ENCODE results near the gene PLD2.
"Not testable (repeated sequence)": the region's sequence is repeated elsewhere in the genome, so short reads cannot be mapped to it uniquely, and the experiment has no call there.

Gene PLD2

GRCh38 chr17:4837471-4838308 is 30.7 kb downstream of the PLD2 start:
- no peak for DNase-seq

GRCh38 chr17:4838309-4838785 is 31.4 kb downstream of the PLD2 start:
- no peak for DNase-seq

- no peak for DNase-seq
These were observed 32.3 kb downstream of the PLD2 start for GRCh38 chr17:4839221-4839620.

- no peak for DNase-seq
These were observed 33.3 kb downstream of the PLD2 start for GRCh38 chr17:4839965-4840892.

GRCh38 chr17:4840893-4841242 is 33.9 kb downstream of the PLD2 start:
- no peak for DNase-seq

GRCh38 chr17:4842376-4842775 is 35.4 kb downstream of the PLD2 start:
- no peak for DNase-seq

GRCh38 chr17:4843321-4844000 is 36.5 kb downstream of the PLD2 start:
- no peak for DNase-seq

GRCh38 chr17:4845118-4845517 is 38.2 kb downstream of the PLD2 start:
- DNase-seq: no peak

GRCh38 chr17:4846635-4847390 is 39.9 kb downstream of the PLD2 start:
- no peak for DNase-seq

GRCh38 chr17:4849011-4849536 is 42.1 kb downstream of the PLD2 start:
- no peak for DNase-seq

GRCh38 chr17:4850246-4850645 is 43.3 kb downstream of the PLD2 start:
- no peak for DNase-seq

- no peak for DNase-seq
These were observed 44.1 kb downstream of the PLD2 start for GRCh38 chr17:4851084-4851483.

GRCh38 chr17:4852567-4853207 is 45.7 kb downstream of the PLD2 start:
- no peak for DNase-seq

GRCh38 chr17:4853208-4853671 is 46.3 kb downstream of the PLD2 start:
- DNase-seq: no peak

- DNase-seq: no peak
These were observed 47.2 kb downstream of the PLD2 start for GRCh38 chr17:4854111-4854681.

- DNase-seq: no peak
These were observed 49.5 kb downstream of the PLD2 start for GRCh38 chr17:4856271-4856936.

GRCh38 chr17:4856937-4857314 is 50.0 kb downstream of the PLD2 start:
- DNase-seq: no peak

GRCh38 chr17:4857347-4857746 is 50.4 kb downstream of the PLD2 start:
- not testable (repeated sequence) for DNase-seq

GRCh38 chr17:4858068-4858881 is 51.3 kb downstream of the PLD2 start:
- DNase-seq: no peak

GRCh38 chr17:4858882-4859260 is 51.9 kb downstream of the PLD2 start:
- no peak for DNase-seq
